Fibroblast of lung (primary cell): Measurements from ENCODE around the gene ZNF700. TPM values are rescaled to one million over a fixed set of nuclear protein-coding genes. Genes with fewer than 3 reads are reported as not detected.

Experiments
- DNase-seq, 2 donors: peaks; one replicate each; pipeline versions ENCODE4 v3.0.0 to v3.0.0-alpha.2; 2010; ENCODE audit warnings: low read depth in 2 of 2
- H2AFZ ChIP-seq: 2 replicates; pipeline ENCODE4 v1.5.1; 2012; ENCODE audit warnings: low read length, control low read depth, inconsistent platforms
- H3K27ac ChIP-seq: 2 replicates; pipeline ENCODE4 v1.5.1; 2011; ENCODE audit warnings: low read length, control low read depth; ENCODE audit not compliant: insufficient read depth
- H3K27me3 ChIP-seq: 2 replicates; pipeline ENCODE4 v1.5.1; 2011; ENCODE audit warnings: mild to moderate bottlenecking, low read length; ENCODE audit not compliant: control insufficient read depth, insufficient read depth
- H3K36me3 ChIP-seq: 2 replicates; pipeline ENCODE4 v1.5.1; 2011; ENCODE audit warnings: low read length; ENCODE audit not compliant: control insufficient read depth, insufficient read depth
- H3K4me1 ChIP-seq: 2 replicates; pipeline ENCODE4 v1.5.1; 2011; ENCODE audit warnings: low read length; ENCODE audit not compliant: control insufficient read depth, insufficient read depth; ENCODE audit errors: extremely low read depth
- H3K4me2 ChIP-seq: 2 replicates; pipeline ENCODE4 v1.5.1; 2011; ENCODE audit warnings: low read length, control low read depth; ENCODE audit not compliant: insufficient read depth; ENCODE audit errors: extremely low read depth
- H3K4me3 ChIP-seq, 4 experiments: fragments of 200-600 bp in 1 of 4; sonication (generic) in 1 of 4; replicated peaks in 1 of 4; 2 replicates each; pipeline ENCODE4 v1.5.1; 2011 to 2016; ENCODE audit warnings: low read length in 4 of 4, low read depth in 3 of 4, mild to moderate bottlenecking in 3 of 4, control low read depth in 2 of 4, inconsistent platforms in 1 of 4, mixed read lengths in 1 of 4; ENCODE audit not compliant: insufficient read depth in 1 of 4; ENCODE audit errors: control extremely low read depth in 1 of 4
- H3K79me2 ChIP-seq: 2 replicates; pipeline ENCODE4 v1.5.1; 2012; ENCODE audit warnings: mild to moderate bottlenecking, low read length, inconsistent platforms; ENCODE audit not compliant: control insufficient read depth, insufficient read depth
- H3K9ac ChIP-seq: 2 replicates; pipeline ENCODE4 v1.5.1; 2011; ENCODE audit warnings: mild to moderate bottlenecking, low read length, control low read depth; ENCODE audit not compliant: insufficient read depth
- H3K9me3 ChIP-seq: 2 replicates; pipeline ENCODE4 v1.5.1; 2012; ENCODE audit warnings: low read depth, low read length; ENCODE audit not compliant: control insufficient read depth, insufficient read depth
- H4K20me1 ChIP-seq: 2 replicates; pipeline ENCODE4 v1.5.1; 2011; ENCODE audit warnings: low read length; ENCODE audit not compliant: control insufficient read depth, insufficient read depth; ENCODE audit errors: extremely low read depth
- CTCF ChIP-seq, 2 donors: IDR thresholded peaks in 1 of 2; conservative IDR thresholded peaks in 1 of 2; 1 replicate in 1 of 2; 2 replicates in 1 of 2; pipeline ENCODE4 v1.5.1; 2011 to 2012; ENCODE audit warnings: low read length in 2 of 2, control low read depth in 1 of 2, inconsistent platforms in 1 of 2, low read depth in 1 of 2, mild to moderate bottlenecking in 1 of 2
- EZH2 ChIP-seq: IDR thresholded peaks from 2 replicates; pipeline ENCODE4 v1.5.1; 2012; ENCODE audit warnings: low read length, control low read depth, mild to moderate bottlenecking; ENCODE audit errors: missing control alignments
- polyA plus RNA-seq, 2 donors: library from polyadenylated mRNA; depleted of rRNA in 1 of 2; stranded (reverse) in 1 of 2; unstranded in 1 of 2; fragments of >200 nt; gene quantifications; 2 replicates each; pipeline ENCODE4 v1.2.1, GENCODE V29; 2011 to 2012; ENCODE audit warnings: missing spikeins in 1 of 2
- total RNA-seq: library from RNA; depleted of rRNA; stranded (reverse); fragments of >200 nt; gene quantifications from 2 replicates; pipeline ENCODE4 v1.2.1, GENCODE V29; 2014

The ZNF700 gene
- total and polyA plus RNA-seq, 2 donors (not counting 1 experiment from before 2014, with no cell fraction given), result 5.7 to 12.4 TPM

- Histone ChIP-seq H3K27me3 (no peaks in the 10 kb centered on the region), H3K4me2 (no peak overlapping the region), H3K79me2 (peaks cover 2% of the 10 kb centered on the region), H3K9ac (no peak overlapping the region), H3K27ac (no peak overlapping the region), H3K36me3 (no peaks in the 10 kb centered on the region), H2AFZ (no peak overlapping the region), H3K9me3 (peaks cover 2% of the 10 kb centered on the region), H4K20me1 (no peaks in the 10 kb centered on the region), H3K4me3 (no peak overlapping the region), H3K4me1 (no peaks in the 10 kb centered on the region)
- DNase-seq, result no peak
- TF ChIP-seq EZH2, result no peak
- no peak for TF ChIP-seq CTCF (conservative IDR thresholded peaks at IDR 0.05 in 1 of 2, IDR thresholded peaks at IDR 0.05 in 1 of 2; ENCODE audit: low read depth in 1 of 2, low read length in 2 of 2)
Measured at GRCh38 chr19:11942008-11942842, 17.3 kb downstream of the ZNF700 start.

- H3K79me2 ChIP-seq, result peaks cover 2% of the 10 kb centered on the region
- H3K9me3 ChIP-seq, result peaks cover 2% of the 10 kb centered on the region
- H3K4me2 ChIP-seq, result no peak overlapping the region
- no peak overlapping the region for H3K27ac ChIP-seq
- no peak for TF ChIP-seq CTCF (conservative IDR thresholded peaks at IDR 0.05 in 1 of 2, IDR thresholded peaks at IDR 0.05 in 1 of 2; ENCODE audit: low read depth in 1 of 2, low read length in 2 of 2)
- TF ChIP-seq EZH2, result no peak
- no peaks in the 10 kb centered on the region for H3K4me1 ChIP-seq
- no peaks in the 10 kb centered on the region for H3K27me3 ChIP-seq
- DNase-seq, result no peak
- H3K36me3 ChIP-seq, result no peaks in the 10 kb centered on the region
- no peaks in the 10 kb centered on the region for H4K20me1 ChIP-seq
- no peak overlapping the region for H3K9ac ChIP-seq
- H3K4me3 ChIP-seq, result no peak overlapping the region
- H2AFZ ChIP-seq, result no peak overlapping the region
Measured at GRCh38 chr19:11942843-11943108, 17.9 kb downstream of the ZNF700 start.

GRCh38 chr19:11944656-11945055 lies 19.7 kb downstream of the ZNF700 start:
- Histone ChIP-seq H3K36me3 (peaks cover 5% of the 10 kb centered on the region), H3K4me3 (no peak overlapping the region), H3K9me3 (peaks cover 9% of the 10 kb centered on the region), H3K9ac (no peak overlapping the region), H3K27ac (no peak overlapping the region), H3K4me1 (no peaks in the 10 kb centered on the region), H2AFZ (no peak overlapping the region), H3K79me2 (no peaks in the 10 kb centered on the region), H3K27me3 (no peaks in the 10 kb centered on the region), H3K4me2 (no peak overlapping the region), H4K20me1 (no peaks in the 10 kb centered on the region)
- DNase-seq, result no peak
- TF ChIP-seq CTCF (conservative IDR thresholded peaks at IDR 0.05 in 1 of 2, IDR thresholded peaks at IDR 0.05 in 1 of 2; ENCODE audit: low read depth in 1 of 2, low read length in 2 of 2) (no peak), EZH2 (no peak)
